H9 (cell line): ENCODE measurements around the gene RMND5A. TPM values are rescaled to one million over a fixed set of nuclear protein-coding genes. Genes with fewer than 3 reads are reported as not detected.

Experiments
- DNase-seq: peaks from one replicate; pipeline ENCODE4 v3.0.0-alpha.2; 2017
- H2AFZ ChIP-seq: one replicate; pipeline ENCODE4 v1.6.1; 2013; ENCODE audit warnings: mild to moderate bottlenecking, low read length, control low read depth, moderate library complexity
- H2AK5ac ChIP-seq: 2 replicates; pipeline ENCODE4 v1.6.1; 2013; ENCODE audit warnings: low read length, control low read depth, mixed read lengths; ENCODE audit not compliant: insufficient read length
- H2BK120ac ChIP-seq: one replicate; pipeline ENCODE4 v1.6.1; 2013; ENCODE audit warnings: low read depth, mild to moderate bottlenecking, low read length, control low read depth, inconsistent platforms; ENCODE audit not compliant: poor library complexity, severe bottlenecking
- H2BK12ac ChIP-seq: 2 replicates; pipeline ENCODE4 v1.6.1; 2013; ENCODE audit warnings: low read length, control low read depth, mixed read lengths, low read depth; ENCODE audit not compliant: insufficient read length
- H2BK15ac ChIP-seq: 2 replicates; pipeline ENCODE4 v1.6.1; 2013; ENCODE audit warnings: low read depth, low read length, control low read depth
- H2BK20ac ChIP-seq: one replicate; pipeline ENCODE4 v1.6.1; 2013; ENCODE audit warnings: low read depth, mild to moderate bottlenecking, low read length, control low read depth, inconsistent platforms; ENCODE audit not compliant: poor library complexity, severe bottlenecking
- H2BK5ac ChIP-seq: 2 replicates; pipeline ENCODE4 v1.6.1; 2013; ENCODE audit warnings: low read length, control low read depth, mixed read lengths; ENCODE audit not compliant: insufficient read length
- H3K14ac ChIP-seq: 2 replicates; pipeline ENCODE4 v1.6.1; 2013; ENCODE audit warnings: low read length, control low read depth; ENCODE audit not compliant: insufficient read depth
- H3K18ac ChIP-seq: 2 replicates; pipeline ENCODE4 v1.6.1; 2013; ENCODE audit warnings: low read depth, mild to moderate bottlenecking, mixed read lengths, low read length, control low read depth; ENCODE audit not compliant: insufficient read length
- H3K23ac ChIP-seq: 2 replicates; pipeline ENCODE4 v1.6.1; 2013; ENCODE audit warnings: low read length, control low read depth, mixed read lengths, low read depth; ENCODE audit not compliant: insufficient read length
- H3K23me2 ChIP-seq: 2 replicates; pipeline ENCODE4 v1.6.1; 2013; ENCODE audit warnings: low read depth, mild to moderate bottlenecking, mixed read lengths, low read length, control low read depth; ENCODE audit not compliant: insufficient read length, poor library complexity, severe bottlenecking
- H3K27ac ChIP-seq: 2 replicates; pipeline ENCODE4 v1.5.1; 2013; ENCODE audit warnings: low read length, control low read depth, mixed read lengths, low read depth; ENCODE audit not compliant: insufficient read length
- H3K27me3 ChIP-seq: 2 replicates; pipeline ENCODE4 v1.6.1; 2013; ENCODE audit warnings: low read length, control low read depth, inconsistent platforms; ENCODE audit not compliant: insufficient read depth
- H3K4ac ChIP-seq: 2 replicates; pipeline ENCODE4 v1.6.1; 2013; ENCODE audit warnings: low read depth, mild to moderate bottlenecking, control low read depth, inconsistent platforms, low read length, moderate library complexity
- H3K4me1 ChIP-seq: 2 replicates; pipeline ENCODE4 v1.6.1; 2013; ENCODE audit warnings: low read length, control low read depth, inconsistent platforms; ENCODE audit not compliant: insufficient read depth
- H3K4me2 ChIP-seq: 2 replicates; pipeline ENCODE4 v1.6.1; 2013; ENCODE audit warnings: low read length, control low read depth, mixed read lengths; ENCODE audit not compliant: insufficient read length, insufficient read depth
- H3K56ac ChIP-seq: 2 replicates; pipeline ENCODE4 v1.6.1; 2013; ENCODE audit warnings: low read depth, mild to moderate bottlenecking, mixed read lengths, low read length, control low read depth; ENCODE audit not compliant: insufficient read length
- H3K79me1 ChIP-seq: 2 replicates; pipeline ENCODE4 v1.6.1; 2013; ENCODE audit warnings: low read depth, mild to moderate bottlenecking, moderate library complexity, low read length, control low read depth, inconsistent platforms; ENCODE audit not compliant: insufficient read depth, poor library complexity, severe bottlenecking
- H3K79me2 ChIP-seq: 2 replicates; pipeline ENCODE4 v1.6.1; 2013; ENCODE audit warnings: low read length, control low read depth, inconsistent platforms; ENCODE audit not compliant: insufficient read depth
- H3K9ac ChIP-seq: 2 replicates; pipeline ENCODE4 v1.6.1; 2013; ENCODE audit warnings: low read length, control low read depth, mixed read lengths; ENCODE audit not compliant: insufficient read length; ENCODE audit errors: extremely low read depth
- H3K9me3 ChIP-seq: one replicate; pipeline ENCODE4 v1.6.1; 2013; ENCODE audit warnings: low read depth, low read length, inconsistent platforms; ENCODE audit not compliant: control insufficient read depth
- H3T11ph ChIP-seq: one replicate; pipeline ENCODE4 v1.6.1; 2013; ENCODE audit warnings: mild to moderate bottlenecking, low read length, control low read depth, inconsistent platforms
- H4K20me1 ChIP-seq: one replicate; pipeline ENCODE4 v1.6.1; 2013; ENCODE audit not compliant: control insufficient read depth, insufficient read length, insufficient read depth
- H4K5ac ChIP-seq: 2 replicates; pipeline ENCODE4 v1.6.1; 2013; ENCODE audit warnings: low read depth, mild to moderate bottlenecking, mixed read lengths, low read length, control low read depth; ENCODE audit not compliant: insufficient read length
- H4K8ac ChIP-seq: replicated peaks from 2 replicates; pipeline ENCODE4 v1.6.1; 2013; ENCODE audit warnings: low read length, control low read depth, mixed read lengths, low read depth; ENCODE audit not compliant: insufficient read length
- H4K91ac ChIP-seq: 2 replicates; pipeline ENCODE4 v1.6.1; 2013; ENCODE audit warnings: low read depth, mild to moderate bottlenecking, moderate library complexity, mixed read lengths, low read length, control low read depth; ENCODE audit not compliant: insufficient read length
- H3K27ac Mint-ChIP-seq, 3 experiments: 2 replicates in 2 of 3; 3 replicates in 1 of 3; pipeline ENCODE4 v1.8.0; 2020 to 2021; ENCODE audit warnings: mixed read lengths in 3 of 3, mild to moderate bottlenecking in 1 of 3, moderate library complexity in 1 of 3
- H3K27me3 Mint-ChIP-seq: 2 replicates; pipeline ENCODE4 v1.8.0; 2021; ENCODE audit warnings: low read depth, mild to moderate bottlenecking, moderate library complexity, mixed read lengths
- H3K36me3 Mint-ChIP-seq, 3 experiments: 2 replicates in 2 of 3; 3 replicates in 1 of 3; pipeline ENCODE4 v1.8.0; 2020 to 2021; ENCODE audit warnings: low read depth in 3 of 3, mixed read lengths in 3 of 3; ENCODE audit not compliant: insufficient read depth in 1 of 3
- H3K4me1 Mint-ChIP-seq, 2 experiments: 2 replicates each; pipeline ENCODE4 v1.8.0; 2020; ENCODE audit warnings: mixed read lengths in 2 of 2
- H3K4me3 Mint-ChIP-seq, 2 experiments: 2 replicates in 1 of 2; 3 replicates in 1 of 2; pipeline ENCODE4 v1.8.0; 2020 to 2021; ENCODE audit warnings: mild to moderate bottlenecking in 2 of 2, mixed read lengths in 2 of 2, moderate library complexity in 1 of 2
- H3K9me3 Mint-ChIP-seq, 2 experiments: 2 replicates in 1 of 2; 3 replicates in 1 of 2; pipeline ENCODE4 v1.8.0; 2020; ENCODE audit warnings: mild to moderate bottlenecking in 2 of 2, mixed read lengths in 2 of 2, moderate library complexity in 1 of 2
- CTCF ChIP-seq: fragments of 200-600 bp; sonication (generic); conservative IDR thresholded peaks from 3 replicates; pipeline ENCODE4 v1.8.0; 2021; ENCODE audit warnings: antibody characterized with exemption, mild to moderate bottlenecking
- WGBS: extraction: QIAGEN DNeasy Blood & Tissue Kit; methylation state at CpG from one replicate; pipeline ENCODE4 v1.1.7; 2013; ENCODE audit warnings: missing lambda C conversion rate, low lambda C conversion rate, mixed read lengths; ENCODE audit not compliant: insufficient read length; ENCODE audit errors: extremely low coverage; 5-methylcytosine and 5-hydroxymethylcytosine counted together
- total RNA-seq: library from RNA; stranded (reverse); gene quantifications from 2 replicates; pipeline ENCODE4 v1.2.1, GENCODE V29; 2021

The RMND5A gene
- total RNA-seq, 1 experiment from 2014 or later, result 48.8 TPM

GRCh38 chr2:86815611-86816010 is 95.5 kb downstream of the RMND5A start:
- Histone ChIP-seq H3K27me3 (no peaks in the 10 kb centered on the region), H2AK5ac (no peak overlapping the region), H3K4me2 (no peak overlapping the region), H3K4me1 (no peaks in the 10 kb centered on the region), H3K4ac (no peak overlapping the region), H3K23ac (no peak overlapping the region), H3K9ac (no peak overlapping the region), H3K18ac (no peak overlapping the region), H2BK15ac (no peak overlapping the region), H2BK5ac (no peak overlapping the region), H3T11ph (no peak overlapping the region), H3K27ac (no peak overlapping the region), H2AFZ (no peak overlapping the region), H3K56ac (no peak overlapping the region), H2BK120ac (no peak overlapping the region), H3K79me1 (no peaks in the 10 kb centered on the region), H2BK12ac (no peak overlapping the region), H2BK20ac (no peak overlapping the region), H4K20me1 (no peaks in the 10 kb centered on the region), H4K5ac (no peak overlapping the region), H3K14ac (no peak overlapping the region), H4K8ac (no peak overlapping the region), H3K9me3 (no peaks in the 10 kb centered on the region), H4K91ac (no peak overlapping the region), H3K23me2 (no peaks in the 10 kb centered on the region), H3K79me2 (no peaks in the 10 kb centered on the region)
- no CpG with 5 or more reads among the region's 1 CpG for WGBS
- TF ChIP-seq CTCF, result no peak
- Mint-ChIP-seq H3K27ac (no peak overlapping the region), H3K27me3 (peaks cover 10% of the 10 kb centered on the region), H3K36me3 (no peaks in the 10 kb centered on the region), H3K9me3 (no peaks in the 10 kb centered on the region), H3K4me3 (no peak overlapping the region), H3K4me1 (peaks cover 4 to 8% of the 10 kb centered on the region in 2 experiments; a peak in 3 of 4 replicates)
- DNase-seq, result no peak
